NCI-H524 (cell line): ENCODE measurements around the gene POLD3.

Source experiments
- DNase-seq, 2 experiments: peaks; one replicate each; lab custom pipeline; 2025; lab: John Stamatoyannopoulos, UW

The POLD3 gene

GRCh38 chr11:74673693-74674360, 81.4 kb downstream of the POLD3 start:
- no peak for DNase-seq

GRCh38 chr11:74675761-74676160, 83.4 kb downstream of the POLD3 start:
- DNase-seq, result peak; percentile 17 to 46

GRCh38 chr11:74676596-74676995, 84.2 kb downstream of the POLD3 start:
- DNase-seq, result no peak

- no peak for DNase-seq
Measured at GRCh38 chr11:74677131-74677530, 84.7 kb downstream of the POLD3 start.

- no peak for DNase-seq
Measured at GRCh38 chr11:74678041-74678440, 85.7 kb downstream of the POLD3 start.

- no peak for DNase-seq
Measured at GRCh38 chr11:74678591-74679512, 86.5 kb downstream of the POLD3 start.

GRCh38 chr11:74679513-74679865, 87.1 kb downstream of the POLD3 start:
- no peak for DNase-seq

- DNase-seq, result peak in 1 of 2 experiments; percentile 4
Measured at GRCh38 chr11:74680035-74680671, 87.8 kb downstream of the POLD3 start.

- no peak for DNase-seq
Measured at GRCh38 chr11:74680703-74681531, 88.5 kb downstream of the POLD3 start.

GRCh38 chr11:74681686-74682651, 89.6 kb downstream of the POLD3 start:
- DNase-seq, result no peak

- no peak for DNase-seq
Measured at GRCh38 chr11:74682731-74683278, 90.4 kb downstream of the POLD3 start.

GRCh38 chr11:74683279-74683871, 91.0 kb downstream of the POLD3 start:
- peak in 1 of 2 experiments; percentile 7 for DNase-seq

GRCh38 chr11:74683941-74684481, 91.6 kb downstream of the POLD3 start:
- DNase-seq, result no peak

- no peak for DNase-seq
Measured at GRCh38 chr11:74684661-74685060, 92.3 kb downstream of the POLD3 start.

GRCh38 chr11:74685338-74685737, 93.0 kb downstream of the POLD3 start:
- no peak for DNase-seq

GRCh38 chr11:74685905-74686304, 93.5 kb downstream of the POLD3 start:
- DNase-seq, result no peak

GRCh38 chr11:74686792-74687191, 94.4 kb downstream of the POLD3 start:
- no peak for DNase-seq

GRCh38 chr11:74687237-74688023, 95.0 kb downstream of the POLD3 start:
- DNase-seq, result no peak

GRCh38 chr11:74689666-74690065, 97.3 kb downstream of the POLD3 start:
- DNase-seq, result no peak
